ENCODE data around the gene SERPIND1. TPM values are rescaled to one million over a fixed set of nuclear protein-coding genes. Genes with fewer than 3 reads are reported as not detected.

The SERPIND1 gene
- total and polyA plus RNA-seq, 2 of the 8 experiments (the other 6 are each of a cell fraction or from before 2014, with no cell fraction given) = not detected

- Histone ChIP-seq H2BK12ac (ENCODE audit: low read depth, low read length) (no peak overlapping the region), H3K14ac (ENCODE audit: insufficient read length) (no peak overlapping the region), H3K79me1 (ENCODE audit: low read depth, low read length) (no peaks in the 10 kb centered on the region), H3K18ac (ENCODE audit: extremely low read depth, low read length) (no peak overlapping the region), H3K9me3 (ENCODE audit: insufficient read depth in 2 of 2, low read depth in 1 of 2, low read length in 1 of 2) (no peaks in the 10 kb centered on the region), H3K36me3 (ENCODE audit: control insufficient read depth in 2 of 4, insufficient read depth in 4 of 4, low read length in 3 of 4) (peaks cover 0 to 13% (median 4%) of the 10 kb centered on the region in 4 experiments; a peak in 1 of 8 replicates), H2BK5ac (ENCODE audit: low read depth, low read length) (no peak overlapping the region), H3K23ac (ENCODE audit: insufficient read length) (no peak overlapping the region), H3K23me2 (ENCODE audit: low read depth, low read length) (no peaks in the 10 kb centered on the region), H4K8ac (ENCODE audit: extremely low read depth, insufficient read depth, low read length) (no peak overlapping the region), H2AK5ac (ENCODE audit: low read depth, low read length) (no peak overlapping the region), H3K4ac (replicated peaks; ENCODE audit: insufficient read length, low read depth, low read length) (no peak overlapping the region), H4K5ac (ENCODE audit: insufficient read length, low read depth, low read length) (no peak overlapping the region), H3K27ac (ENCODE audit: low read depth, low read length) (no peak overlapping the region), H2BK20ac (ENCODE audit: low read length) (no peak overlapping the region), H2AFZ (ENCODE audit: low read length) (no peak overlapping the region), H4K20me1 (replicated peaks in 1 of 2; ENCODE audit: control insufficient read depth in 1 of 2, insufficient read depth in 2 of 2, low read length in 2 of 2) (peaks cover 0 to 4% of the 10 kb centered on the region in 2 experiments), H3K4me2 (ENCODE audit: insufficient read depth in 1 of 2, low read depth in 2 of 2, low read length in 2 of 2) (no peak overlapping the region), H2BK15ac (ENCODE audit: low read length) (no peak overlapping the region), H4K91ac (replicated peaks; ENCODE audit: insufficient read length, low read length) (no peak overlapping the region), H3K27me3 (replicated peaks in 1 of 4; ENCODE audit: control insufficient read depth in 3 of 4, extremely low read depth in 1 of 4, insufficient read depth in 3 of 4, low read length in 3 of 4) (no peaks in the 10 kb centered on the region), H3K9ac (replicated peaks in 1 of 4; ENCODE audit: extremely low read depth in 1 of 4, low read depth in 3 of 4, low read length in 3 of 4) (no peak overlapping the region), H3K56ac (replicated peaks; ENCODE audit: insufficient read length, low read depth, low read length) (no peak overlapping the region), H3K4me1 (replicated peaks in 1 of 4; ENCODE audit: control insufficient read depth in 3 of 4, insufficient read depth in 4 of 4, low read length in 3 of 4) (no peaks in the 10 kb centered on the region), H3K79me2 (ENCODE audit: control insufficient read depth in 1 of 2, insufficient read depth in 2 of 2, low read length in 2 of 2) (no peaks in the 10 kb centered on the region), H3K4me3 (ENCODE audit: extremely low read depth in 1 of 4, insufficient read depth in 2 of 4, low read depth in 3 of 4, low read length in 4 of 4) (no peak overlapping the region), H2BK120ac (replicated peaks; ENCODE audit: low read depth, low read length) (no peak overlapping the region)
- FAIRE-seq (no peak), DNase-seq (ENCODE audit: low read depth in 1 of 2, low spot score in 2 of 2) (no peak)
- ChIA-PET CTCF (ENCODE audit: partially characterized antibody) (interaction anchor here (1.0 to 1.6 kb wide), 5 partner anchors 8 to 66 kb away, joined by 3 to 6 read pairs (median 4); no protein-coding TSS in a partner anchor), POLR2A (ENCODE audit: partially characterized antibody) (no interaction called here)
- 84% methylated on average over 4 of the region's 4 CpGs; no CpG with 5 or more reads in 1 of the 2 experiments for WGBS, 2 experiments (ENCODE audit: extremely low coverage in 1 of 2, insufficient coverage in 1 of 2, insufficient read length in 1 of 2, insufficient replicate concordance in 2 of 2, low coverage in 1 of 2, low lambda C conversion rate in 2 of 2, missing lambda C conversion rate in 1 of 2)
- no peak for TF ChIP-seq SP2 (IDR thresholded peaks at IDR 0.05; ENCODE audit: low read length)
- TF ChIP-seq CEBPB (IDR thresholded peaks at IDR 0.05; ENCODE audit: low read depth, low read length) = no peak
- no peak for TF ChIP-seq SIN3A (conservative IDR thresholded peaks at IDR 0.05 in 1 of 2, IDR thresholded peaks at IDR 0.05 in 1 of 2; ENCODE audit: low read depth in 1 of 2, low read length in 2 of 2)
- TF ChIP-seq EGR1 (IDR thresholded peaks at IDR 0.05; ENCODE audit: borderline replicate concordance, low read depth, low read length) = no peak
- TF ChIP-seq RBBP5 (IDR thresholded peaks at IDR 0.05; ENCODE audit: borderline replicate concordance, low read depth, low read length) = no peak
- TF ChIP-seq SAP30 (IDR thresholded peaks at IDR 0.05; ENCODE audit: insufficient read depth, insufficient replicate concordance, low read length) = no peak
- TF ChIP-seq NANOG (IDR thresholded peaks at IDR 0.05; ENCODE audit: insufficient read depth, low read depth, low read length, poor library complexity, severe bottlenecking) = no peak
- no peak for TF ChIP-seq CREB1 (IDR thresholded peaks at IDR 0.05)
- TF ChIP-seq, protein P1, sequence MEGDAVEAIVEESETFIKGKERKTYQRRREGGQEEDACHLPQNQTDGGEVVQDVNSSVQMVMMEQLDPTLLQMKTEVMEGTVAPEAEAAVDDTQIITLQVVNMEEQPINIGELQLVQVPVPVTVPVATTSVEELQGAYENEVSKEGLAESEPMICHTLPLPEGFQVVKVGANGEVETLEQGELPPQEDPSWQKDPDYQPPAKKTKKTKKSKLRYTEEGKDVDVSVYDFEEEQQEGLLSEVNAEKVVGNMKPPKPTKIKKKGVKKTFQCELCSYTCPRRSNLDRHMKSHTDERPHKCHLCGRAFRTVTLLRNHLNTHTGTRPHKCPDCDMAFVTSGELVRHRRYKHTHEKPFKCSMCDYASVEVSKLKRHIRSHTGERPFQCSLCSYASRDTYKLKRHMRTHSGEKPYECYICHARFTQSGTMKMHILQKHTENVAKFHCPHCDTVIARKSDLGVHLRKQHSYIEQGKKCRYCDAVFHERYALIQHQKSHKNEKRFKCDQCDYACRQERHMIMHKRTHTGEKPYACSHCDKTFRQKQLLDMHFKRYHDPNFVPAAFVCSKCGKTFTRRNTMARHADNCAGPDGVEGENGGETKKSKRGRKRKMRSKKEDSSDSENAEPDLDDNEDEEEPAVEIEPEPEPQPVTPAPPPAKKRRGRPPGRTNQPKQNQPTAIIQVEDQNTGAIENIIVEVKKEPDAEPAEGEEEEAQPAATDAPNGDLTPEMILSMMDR (IDR thresholded peaks at IDR 0.05; ENCODE audit: control extremely low read depth in 1 of 3, insufficient read depth in 1 of 3, low read depth in 1 of 3, low read length in 3 of 3) = no peak
- TF ChIP-seq POU5F1 (IDR thresholded peaks at IDR 0.05; ENCODE audit: low read depth, low read length) = no peak
- no peak for TF ChIP-seq EP300 (IDR thresholded peaks at IDR 0.05; ENCODE audit: borderline replicate concordance in 1 of 2, low read depth in 2 of 2, low read length in 2 of 2)
Observed at GRCh38 chr22:20808844-20809243, 34.9 kb downstream of the SERPIND1 start.

Data from H1 (cell line).